H1 (cell line): ENCODE measurements around the gene MMP15.

Source experiments
- BACH1 ChIP-seq: IDR thresholded peaks from 2 replicates; pipeline ENCODE4 v1.6.1; 2012; ENCODE audit warnings: low read length, improper control_type of control experiment
- CHD2 ChIP-seq: IDR thresholded peaks from 2 replicates; pipeline ENCODE4 v1.6.1; 2012; ENCODE audit warnings: low read length, improper control_type of control experiment
- CTCF ChIP-seq, 3 experiments: IDR thresholded peaks; 1 replicate in 2 of 3; 2 replicates in 1 of 3; pipeline versions ENCODE4 v1.5.1 to v1.6.1; 2011; ENCODE audit warnings: low read length in 3 of 3, mild to moderate bottlenecking in 3 of 3, inconsistent platforms in 2 of 3, low read depth in 1 of 3, moderate library complexity in 1 of 3; ENCODE audit not compliant: insufficient read depth in 1 of 3; ENCODE audit errors: control extremely low read depth in 1 of 3
- RBBP5 ChIP-seq: IDR thresholded peaks from 2 replicates; pipeline ENCODE4 v1.7.1; 2012; ENCODE audit warnings: low read depth, mild to moderate bottlenecking, inconsistent platforms, low read length, moderate library complexity, borderline replicate concordance
- RFX5 ChIP-seq: IDR thresholded peaks from 2 replicates; pipeline ENCODE4 v1.6.1; 2011; ENCODE audit warnings: low read depth, low read length, improper control_type of control experiment, borderline replicate concordance
- SP1 ChIP-seq: IDR thresholded peaks from 2 replicates; pipeline ENCODE4 v1.6.1; 2011; ENCODE audit warnings: low read depth, low read length

DNA sequence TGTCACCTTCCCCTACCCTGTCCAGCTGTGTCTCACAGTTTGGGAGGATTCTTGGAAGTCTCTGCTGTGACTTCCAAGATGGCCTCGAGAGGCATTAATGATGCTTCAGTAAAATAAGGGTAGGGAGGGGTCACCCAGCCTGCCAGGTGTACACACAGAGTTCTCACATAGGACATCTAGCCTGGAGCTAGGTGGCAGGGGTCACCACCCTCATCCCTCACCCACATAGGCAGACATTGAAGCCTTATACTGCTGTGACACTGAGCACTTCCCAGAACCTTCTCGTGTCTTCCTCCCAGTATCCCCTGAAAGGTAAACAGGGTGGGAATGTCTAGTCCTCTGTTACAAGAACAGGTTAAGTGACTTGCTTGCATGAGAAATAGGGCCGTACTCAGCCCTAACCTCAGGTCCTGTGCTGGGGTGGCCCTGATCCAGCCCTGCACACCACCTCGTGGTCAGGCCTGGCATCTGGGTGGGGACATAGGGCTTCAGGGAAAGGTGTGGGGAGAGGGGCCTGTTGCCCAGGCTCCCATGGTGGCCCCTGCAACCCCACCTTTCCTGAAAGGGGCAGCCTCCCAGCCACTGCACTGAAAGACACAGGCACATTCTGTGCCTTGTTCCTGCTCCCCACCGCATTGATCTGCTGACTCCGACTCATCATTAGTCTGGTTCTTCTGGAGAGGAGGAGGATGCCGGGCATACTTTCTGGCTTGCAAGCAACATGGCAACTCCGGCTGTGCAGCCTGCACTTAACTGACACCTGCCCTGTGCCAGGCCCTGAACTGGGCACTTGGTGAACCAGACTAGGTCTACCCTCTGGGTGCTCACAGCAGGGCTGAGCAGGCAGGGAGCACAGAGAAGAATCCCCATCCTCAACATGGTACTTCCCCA lies 3.6 kb upstream of the MMP15 start:
- TF ChIP-seq CTCF (IDR thresholded peaks at IDR 0.05; ENCODE audit: control extremely low read depth in 1 of 3, insufficient read depth in 1 of 3, low read depth in 1 of 3, low read length in 3 of 3) (no peak), SP1 (no peak), RFX5 (no peak), CHD2 (no peak), RBBP5 (no peak), BACH1 (no peak)
